HG02852 (cell line): Measurements from ENCODE around the gene MOB3B.

Experiments used
- ATAC-seq: cut with Tn5 transposase; IDR thresholded peaks from one replicate; pipeline ENCODE4 v1.9.1; 2021; ENCODE audit warnings: mild to moderate bottlenecking, moderate library complexity; ENCODE audit not compliant: unreplicated experiment

Gene MOB3B

GRCh38 chr9:27394154-27394825, 135.3 kb downstream of the MOB3B start:
- ATAC-seq, result no peak

- no peak for ATAC-seq
These were observed 136.4 kb downstream of the MOB3B start for GRCh38 chr9:27393054-27393846.

DNA sequence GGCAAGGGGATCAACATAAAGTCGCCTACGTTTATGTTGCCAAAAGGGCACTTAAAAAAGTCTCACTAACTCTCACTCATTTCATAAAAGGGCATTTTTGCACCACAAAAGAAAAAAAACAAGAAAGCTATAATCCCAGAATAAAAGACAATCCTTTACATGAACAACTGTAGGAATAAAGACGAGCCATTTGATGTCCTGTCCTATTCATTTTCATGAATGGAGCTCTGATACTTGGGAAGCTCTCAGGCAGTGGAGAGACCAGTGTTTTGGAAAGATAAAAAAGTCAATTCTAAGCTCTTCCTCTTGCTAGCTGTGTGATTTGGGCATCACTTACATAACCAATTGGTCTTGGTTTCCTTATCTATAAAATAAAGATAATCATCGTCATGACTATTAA, 137.2 kb downstream of the MOB3B start:
- no peak for ATAC-seq

DNA sequence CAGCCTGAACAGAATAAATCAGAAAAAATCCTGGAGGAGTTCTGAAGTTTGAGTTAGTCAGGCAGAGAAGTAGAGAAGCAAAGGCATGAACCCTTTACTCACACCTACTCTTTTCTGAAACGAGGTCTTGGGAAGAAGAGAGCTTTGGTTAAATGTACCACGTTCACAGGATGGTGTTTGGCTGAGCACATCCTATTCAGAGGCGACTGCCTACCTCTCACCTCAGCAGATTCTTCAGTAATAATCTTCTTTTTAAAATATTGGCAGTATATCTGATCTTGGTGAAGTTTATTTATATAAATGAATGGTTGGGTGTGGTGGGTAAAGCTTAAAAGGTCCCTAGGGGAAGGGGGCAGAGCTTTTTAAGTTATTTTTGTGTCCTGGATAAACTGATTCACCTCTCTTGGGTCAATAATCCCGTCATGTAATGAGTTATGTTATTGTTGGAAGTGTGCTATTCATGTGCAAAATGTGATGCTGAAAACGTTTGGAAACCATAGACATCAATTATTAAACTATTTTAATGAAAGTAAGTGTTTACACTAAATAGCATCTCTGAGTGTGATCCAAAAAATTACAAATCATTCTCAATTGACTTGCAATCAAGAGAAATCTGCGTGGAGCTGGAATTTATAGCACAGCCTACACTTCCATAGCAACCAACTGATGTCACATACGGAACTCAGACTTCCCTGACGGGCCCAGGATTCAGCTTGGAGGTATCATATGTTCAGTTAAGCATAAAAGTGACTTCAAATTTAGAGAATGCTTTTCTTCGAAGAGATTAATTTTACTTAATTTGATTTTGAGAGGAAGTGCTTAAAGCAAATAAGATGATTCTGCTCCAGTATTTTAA, 138.3 kb downstream of the MOB3B start:
- ATAC-seq, result no peak

DNA sequence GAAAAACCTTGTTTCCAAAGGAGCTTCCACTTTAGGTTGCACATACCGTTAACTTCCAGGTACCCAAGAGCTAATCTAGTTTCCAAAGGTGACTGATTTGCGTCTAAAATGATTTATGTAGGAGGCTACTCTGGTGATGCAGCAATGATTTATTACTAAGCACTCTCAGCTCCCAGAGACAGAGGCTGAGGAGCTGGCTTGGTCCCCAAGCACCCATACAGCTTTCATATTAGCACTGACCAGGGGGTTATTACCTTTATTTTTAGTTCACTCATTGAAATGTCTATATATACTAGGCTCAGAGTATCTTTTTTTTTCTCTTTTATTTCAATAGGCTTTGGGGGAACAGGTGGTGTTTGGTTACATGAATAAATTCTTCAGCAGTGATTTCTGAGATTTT, 141.5 kb downstream of the MOB3B start:
- ATAC-seq, result no peak

GRCh38 chr9:27387722-27388121, 141.9 kb downstream of the MOB3B start:
- ATAC-seq, result no peak

DNA sequence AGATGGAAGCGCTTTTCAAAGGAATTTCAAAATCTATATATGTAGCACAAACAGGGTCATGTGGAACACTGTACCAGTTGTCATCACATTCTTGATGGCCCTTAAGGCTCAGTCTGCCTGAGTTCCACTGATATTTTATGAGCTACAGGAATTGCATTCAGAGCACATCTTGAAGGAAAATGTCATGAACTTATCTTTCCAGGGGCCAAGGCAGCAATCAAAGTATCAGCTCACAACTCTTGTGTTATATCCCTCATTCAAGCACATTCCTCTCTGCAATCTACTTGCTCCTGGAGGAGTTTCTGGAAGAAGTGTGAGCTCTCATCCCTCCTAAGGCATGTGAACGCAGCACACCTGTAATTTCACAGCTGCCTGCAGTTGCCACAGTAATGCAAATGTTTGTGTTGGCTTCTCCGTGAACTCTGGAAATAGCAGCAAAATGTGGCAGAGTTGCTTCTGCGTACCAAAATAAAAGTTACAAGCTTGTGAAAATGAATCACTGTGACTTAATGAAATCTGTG, 143.0 kb downstream of the MOB3B start:
- ATAC-seq, result no peak

DNA sequence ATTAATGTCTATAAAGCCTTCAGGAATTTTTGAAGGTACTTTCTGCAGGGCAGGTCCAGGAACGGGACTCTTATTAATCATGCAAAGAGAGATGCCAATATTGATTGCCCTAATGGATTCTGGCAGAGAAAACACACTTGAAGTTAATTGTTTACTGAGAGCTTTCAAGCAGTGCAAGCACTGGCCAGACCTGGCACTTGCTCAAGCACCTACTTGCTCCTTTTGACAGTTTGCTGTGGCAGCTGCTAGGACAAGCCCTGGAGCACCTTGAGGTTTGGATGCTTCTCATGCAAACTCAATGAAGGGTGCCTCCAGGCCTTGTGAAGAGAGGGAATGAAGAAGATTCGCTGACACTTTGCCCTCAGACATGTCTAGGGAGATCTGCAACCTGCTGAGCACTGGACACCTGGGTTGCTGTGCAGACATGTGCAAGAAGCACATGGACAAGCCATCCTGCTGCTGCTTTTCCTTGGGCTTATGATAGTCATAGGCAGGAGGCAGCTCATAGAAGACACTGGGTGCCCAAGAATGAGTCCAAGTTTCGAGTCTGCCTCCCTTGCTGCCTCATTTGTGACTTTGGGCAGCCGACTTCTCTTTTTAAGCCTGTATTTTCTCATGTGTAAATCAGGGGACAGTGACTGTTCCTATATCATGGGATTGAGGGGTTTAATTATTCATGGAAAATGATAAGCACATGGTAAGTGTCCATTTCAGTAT, 143.8 kb downstream of the MOB3B start:
- ATAC-seq, result no peak

GRCh38 chr9:27384262-27385014, 145.2 kb downstream of the MOB3B start:
- ATAC-seq, result no peak

DNA sequence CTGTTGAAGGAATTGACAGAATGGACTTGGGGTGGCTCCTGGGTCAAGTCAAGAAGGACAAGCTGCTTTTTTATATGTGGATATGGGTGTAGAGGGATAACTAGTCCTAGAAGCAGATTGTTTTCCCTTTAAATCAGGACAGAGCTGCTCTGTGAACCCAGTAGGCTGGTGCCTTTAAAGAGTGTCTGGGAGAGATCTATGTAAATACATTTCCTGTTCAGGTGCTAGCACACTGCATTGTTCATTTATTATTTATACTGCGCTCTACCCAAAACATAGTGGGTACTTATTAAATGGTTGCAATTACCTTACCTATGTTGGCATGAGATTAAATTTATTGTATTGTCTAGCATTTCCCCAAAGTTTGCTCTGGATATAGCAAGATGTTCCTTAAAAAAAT, 146.1 kb downstream of the MOB3B start:
- no peak for ATAC-seq

GRCh38 chr9:27382975-27383374, 146.6 kb downstream of the MOB3B start:
- no peak for ATAC-seq

- ATAC-seq, result no peak
These were observed 147.3 kb downstream of the MOB3B start for GRCh38 chr9:27382308-27382707.

DNA sequence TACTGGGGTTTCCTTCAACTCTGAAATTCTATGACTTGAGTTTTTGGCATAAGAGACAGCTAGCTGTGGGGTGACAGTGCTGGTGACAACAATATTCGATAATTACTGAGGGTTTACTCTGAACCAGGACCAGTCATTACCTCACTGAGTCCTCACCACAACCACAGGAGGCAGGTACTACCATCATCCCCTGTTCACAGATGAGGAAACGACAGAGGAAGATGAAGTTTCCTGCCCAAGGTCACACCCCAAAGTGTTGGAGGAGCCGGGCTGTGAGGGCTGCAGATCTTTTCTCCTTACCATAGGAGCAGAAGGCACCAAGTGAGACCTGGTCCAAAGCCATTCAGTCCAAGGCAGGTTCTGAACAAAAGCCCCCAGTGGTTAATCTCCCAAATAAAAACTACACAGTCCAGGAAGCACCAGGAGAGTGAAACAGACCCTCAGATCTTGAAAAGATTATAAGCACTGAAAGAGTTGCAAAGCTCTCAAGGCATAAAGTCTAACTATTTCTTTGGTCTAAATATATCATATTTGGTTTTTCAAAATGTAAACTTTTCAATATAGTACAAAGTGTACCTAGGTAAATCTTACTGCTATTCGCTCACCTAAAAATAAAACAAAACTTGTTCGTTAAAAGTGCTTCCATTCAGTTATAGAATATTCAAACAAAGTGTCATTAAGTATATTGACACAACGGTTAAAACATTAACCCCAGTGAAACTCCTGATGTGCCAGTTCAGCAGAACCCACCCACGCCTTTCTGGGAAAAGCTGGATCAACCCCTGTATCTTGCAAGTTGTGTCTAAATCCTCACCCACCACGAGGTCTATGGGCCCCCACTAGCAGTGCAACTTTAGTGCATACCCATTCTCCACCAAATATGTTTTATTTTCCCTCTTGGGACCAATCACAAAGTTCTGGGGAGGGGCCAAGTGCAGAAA, 150.0 kb downstream of the MOB3B start:
- ATAC-seq, result no peak

DNA sequence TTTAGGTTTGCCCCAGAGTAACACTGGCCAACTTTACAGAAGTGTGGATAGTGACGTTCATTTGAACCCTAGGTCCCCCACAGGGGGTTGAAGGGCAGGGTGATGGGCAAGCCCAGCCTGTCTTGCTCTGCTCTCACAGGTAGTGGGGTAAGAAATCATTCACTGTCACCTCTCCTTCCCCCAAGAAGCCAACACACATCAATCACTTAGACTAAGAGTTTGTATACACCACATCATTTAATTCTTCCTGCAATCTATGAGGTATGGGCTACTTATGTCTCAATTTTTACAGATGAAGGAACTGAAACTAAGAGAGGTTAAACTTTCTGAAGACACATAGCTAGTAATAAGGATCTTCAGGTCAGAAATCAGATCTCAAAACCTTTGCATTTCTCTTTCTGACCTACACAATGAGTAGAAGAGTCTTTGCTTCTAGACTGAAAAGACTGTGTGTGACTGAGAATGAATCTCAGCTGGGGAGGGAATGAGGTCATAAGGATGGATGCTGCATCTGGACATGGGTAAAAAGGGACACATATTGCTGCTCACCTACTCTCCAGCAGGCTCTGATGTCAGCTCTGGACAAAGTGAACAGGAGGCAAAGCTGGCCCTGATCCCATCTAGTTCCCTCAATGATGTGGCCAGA, 151.7 kb downstream of the MOB3B start:
- ATAC-seq, result peak; percentile 85

DNA sequence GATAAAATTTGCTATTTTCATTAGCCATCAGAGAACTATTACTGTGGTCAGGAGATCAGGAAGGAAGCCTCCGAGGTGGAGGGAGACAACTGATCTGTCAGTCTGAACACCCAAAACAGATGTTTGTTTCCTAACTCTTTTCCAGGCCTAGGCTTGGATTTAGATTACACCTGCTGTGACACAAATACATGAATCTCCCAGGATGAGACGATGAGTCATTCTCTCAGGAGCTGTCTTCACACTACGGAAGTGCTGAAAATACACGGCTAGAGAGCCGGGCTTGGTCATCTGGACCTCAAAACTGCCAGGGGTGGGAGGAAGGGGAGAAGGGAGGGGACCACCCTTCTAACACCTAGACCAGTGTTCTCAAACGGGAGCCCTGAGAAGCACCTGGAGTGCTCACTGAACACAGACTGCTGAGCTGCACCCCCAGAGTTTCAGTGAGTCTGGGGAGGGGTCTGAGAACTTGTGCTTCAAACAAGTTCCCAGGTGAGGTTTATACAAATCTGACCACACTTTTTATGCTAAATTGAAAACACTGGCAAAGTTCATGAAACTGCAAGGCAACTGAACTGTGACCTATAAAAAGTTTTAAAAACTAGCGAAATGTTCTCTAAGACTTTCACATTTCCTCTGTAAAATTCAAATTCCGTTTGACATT, 152.3 kb downstream of the MOB3B start:
- ATAC-seq, result peak; percentile 36

DNA sequence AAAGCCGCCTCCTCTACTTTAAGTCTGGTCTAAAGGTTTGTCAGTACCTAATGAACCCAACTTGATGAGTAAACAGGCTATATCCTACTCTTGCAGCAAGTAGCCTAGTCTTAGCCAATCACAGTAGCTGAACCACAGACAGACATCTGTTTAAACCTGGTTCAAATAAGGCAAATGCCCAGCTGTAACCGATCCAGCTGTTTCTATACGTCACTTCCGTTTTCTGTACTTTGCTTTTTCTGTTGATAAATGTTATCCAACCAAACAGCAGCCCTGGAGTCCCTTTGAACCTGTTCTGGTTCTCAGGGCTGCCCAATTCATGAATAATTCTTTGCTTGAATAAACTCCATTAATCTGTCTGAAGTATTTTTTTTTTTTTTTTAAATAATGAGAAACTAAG, 155.8 kb downstream of the MOB3B start:
- no peak for ATAC-seq

DNA sequence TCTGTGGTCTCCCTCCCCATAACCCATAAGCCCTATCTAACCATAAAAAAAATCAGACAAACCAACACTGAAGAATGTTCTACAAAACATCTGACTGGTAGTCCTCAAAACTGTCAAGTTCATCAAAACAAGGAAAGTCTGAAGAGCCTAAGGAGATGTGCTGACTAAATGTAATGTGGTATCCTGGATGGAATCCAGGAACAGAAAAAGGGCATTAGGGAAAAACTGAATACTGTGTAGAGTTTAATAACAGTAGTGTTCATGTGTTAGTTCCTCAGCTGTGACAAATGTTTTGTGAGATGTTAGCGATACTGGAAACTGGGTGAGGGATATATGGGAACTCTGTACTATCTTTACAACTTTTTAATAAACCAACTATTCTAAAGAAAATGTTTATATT, 157.0 kb downstream of the MOB3B start:
- ATAC-seq, result no peak

DNA sequence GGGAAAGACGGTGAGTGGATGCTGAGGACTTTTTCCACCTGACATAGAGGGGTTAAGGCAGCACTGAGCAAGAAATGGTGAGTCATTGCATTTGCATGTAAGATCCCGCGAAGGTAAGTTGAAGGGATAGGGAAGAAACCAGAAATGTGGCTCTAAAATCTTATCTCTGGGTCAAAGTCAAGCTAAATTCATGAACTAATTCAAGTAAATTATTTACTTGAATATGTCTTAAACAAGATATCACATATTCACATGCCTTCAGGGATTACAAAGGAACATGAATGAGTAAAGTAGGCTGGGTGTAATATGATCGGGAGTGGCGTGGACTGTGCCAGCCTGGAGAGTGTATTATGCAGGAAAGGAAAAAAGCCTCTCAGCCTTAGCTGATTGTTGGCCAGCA, 158.2 kb downstream of the MOB3B start:
- no peak for ATAC-seq
